Inflammatory macrophage treated with lipopolysaccharide for 4 hours (primary cell): ENCODE data around the gene MMD2.

Experiments
- DNase-seq: peaks from one replicate; pipeline ENCODE4 v3.0.0-alpha.2; 2020

Gene MMD2

DNA sequence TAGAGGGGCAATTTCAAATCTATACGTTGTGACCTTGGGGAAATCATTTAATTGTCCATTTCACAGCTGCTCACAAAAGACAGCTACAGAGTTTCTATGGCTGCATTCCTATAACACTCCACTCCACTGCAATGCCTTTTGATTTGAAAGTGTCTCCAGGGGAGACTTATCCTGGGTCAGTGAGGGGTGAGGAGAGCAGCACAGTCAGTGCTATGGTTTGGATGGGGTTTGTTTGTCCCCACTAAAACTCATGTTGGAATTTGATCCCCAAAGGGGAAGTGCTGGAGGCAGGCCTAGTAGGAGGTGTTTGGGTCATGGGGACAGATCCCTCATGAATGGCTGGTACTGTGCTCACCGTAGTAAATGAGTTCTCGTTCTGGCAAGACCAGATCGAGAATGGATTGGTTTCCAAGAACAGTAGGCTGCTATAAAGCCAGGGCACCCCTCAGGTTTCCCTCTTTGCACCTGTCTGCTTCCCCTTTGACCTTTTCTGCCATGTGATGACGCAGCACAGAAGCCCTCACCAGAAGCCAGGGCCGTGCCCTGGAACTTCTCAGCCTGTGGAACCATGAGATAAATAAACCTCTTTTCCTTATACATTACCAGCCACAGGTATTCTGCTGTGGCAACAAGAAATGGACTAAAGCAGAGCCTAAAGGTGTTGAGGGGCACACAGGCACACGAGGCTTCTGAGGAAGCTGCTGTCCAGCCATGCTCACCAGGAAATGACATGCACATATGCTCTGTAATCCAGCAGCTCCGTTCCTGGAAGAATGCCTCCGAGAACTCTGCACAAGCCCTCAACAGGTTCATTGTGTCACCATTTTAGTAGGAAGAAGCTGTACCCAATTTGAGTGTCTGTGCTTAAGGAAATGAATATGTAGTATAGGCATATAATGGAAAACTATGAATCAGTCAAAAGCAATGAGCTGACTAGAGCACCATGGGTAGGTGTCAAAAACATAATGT is 92.2 kb downstream of the MMD2 start:
- DNase-seq = no peak

DNA sequence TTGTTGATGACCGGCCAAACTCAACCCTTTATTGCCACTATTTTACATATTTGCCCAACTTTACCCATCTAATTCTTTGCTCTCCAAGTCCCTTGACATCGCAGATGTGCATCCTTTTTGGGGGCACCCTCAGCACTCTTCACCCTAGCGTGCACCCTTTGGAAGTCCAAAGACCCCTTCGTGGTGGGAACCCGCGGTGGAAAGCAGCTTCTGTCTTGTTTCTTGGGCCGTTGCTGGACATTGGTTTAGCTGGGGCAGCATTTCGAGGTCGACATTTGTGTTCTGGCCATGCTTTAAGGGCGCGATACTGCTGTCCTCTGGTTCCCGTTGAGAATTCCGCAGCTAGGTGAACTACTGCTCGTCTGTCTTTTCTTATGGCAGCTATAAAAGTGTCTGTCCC is 96.8 kb downstream of the MMD2 start:
- DNase-seq = no peak

DNA sequence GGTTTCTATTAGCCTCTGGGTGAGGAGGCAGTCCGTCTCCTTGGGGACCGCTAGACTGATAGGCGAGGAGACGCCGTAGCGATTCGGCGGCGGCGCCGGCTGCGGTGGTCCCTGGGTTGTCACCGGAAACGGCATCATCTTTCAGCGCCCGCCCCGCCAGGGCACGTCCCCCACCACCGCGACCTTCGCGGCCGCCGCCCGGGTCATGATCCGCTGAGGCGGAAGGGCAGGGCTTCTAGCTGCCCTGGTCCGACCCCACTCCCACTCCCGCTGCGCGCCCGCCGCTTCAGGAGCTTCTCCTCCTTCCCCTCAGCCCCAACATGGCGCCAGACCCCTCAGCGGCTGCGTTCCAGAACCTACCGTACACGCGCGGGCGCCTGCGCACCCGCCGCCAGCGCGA is 97.3 kb downstream of the MMD2 start, which contains the start of gene PAPOLB:
PAPOLB (minus strand) TSS at position 358 of the 400 bp plus-strand sequence; CDS start at position 138, 220 bp downstream.
- DNase-seq = no peak

DNA sequence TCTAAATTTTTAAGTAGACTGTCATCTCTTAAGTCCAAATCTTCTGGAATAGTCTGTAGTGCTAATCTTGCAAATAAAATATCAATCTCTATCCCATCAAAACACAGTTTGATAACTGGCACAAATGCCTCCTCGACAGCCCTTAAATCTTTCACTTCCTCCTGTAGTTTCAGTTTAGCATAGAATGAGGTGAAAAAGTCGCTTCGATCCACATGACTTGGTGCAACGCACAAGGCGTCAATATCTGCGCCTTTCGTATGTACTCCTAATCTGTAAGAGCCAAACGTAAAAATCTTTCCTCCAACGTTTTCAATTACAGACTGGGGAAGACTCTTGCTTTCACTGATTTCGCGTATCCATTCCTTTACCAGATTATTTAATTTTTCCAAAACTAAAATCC is 97.8 kb downstream of the MMD2 start:
- DNase-seq = no peak

DNA sequence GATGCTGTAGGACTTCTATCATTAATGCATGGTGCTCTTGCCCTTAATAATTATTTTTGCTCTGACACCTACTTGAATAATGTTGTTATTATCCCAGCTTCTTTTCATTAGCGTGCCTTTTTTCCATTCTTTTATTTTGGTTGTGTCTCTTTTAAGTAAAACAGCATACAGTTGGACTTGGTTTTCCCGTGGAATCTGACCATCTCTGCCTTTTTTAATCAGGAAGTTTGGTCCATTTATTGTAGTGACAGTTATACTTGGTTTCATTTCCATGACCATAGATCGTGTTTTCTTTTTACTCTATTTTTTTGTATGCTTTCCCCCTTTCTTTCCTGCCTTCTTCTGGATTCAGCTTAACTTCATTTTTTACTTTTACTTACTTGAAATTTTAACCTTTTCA is 101.8 kb downstream of the MMD2 start:
- no peak for DNase-seq

DNA sequence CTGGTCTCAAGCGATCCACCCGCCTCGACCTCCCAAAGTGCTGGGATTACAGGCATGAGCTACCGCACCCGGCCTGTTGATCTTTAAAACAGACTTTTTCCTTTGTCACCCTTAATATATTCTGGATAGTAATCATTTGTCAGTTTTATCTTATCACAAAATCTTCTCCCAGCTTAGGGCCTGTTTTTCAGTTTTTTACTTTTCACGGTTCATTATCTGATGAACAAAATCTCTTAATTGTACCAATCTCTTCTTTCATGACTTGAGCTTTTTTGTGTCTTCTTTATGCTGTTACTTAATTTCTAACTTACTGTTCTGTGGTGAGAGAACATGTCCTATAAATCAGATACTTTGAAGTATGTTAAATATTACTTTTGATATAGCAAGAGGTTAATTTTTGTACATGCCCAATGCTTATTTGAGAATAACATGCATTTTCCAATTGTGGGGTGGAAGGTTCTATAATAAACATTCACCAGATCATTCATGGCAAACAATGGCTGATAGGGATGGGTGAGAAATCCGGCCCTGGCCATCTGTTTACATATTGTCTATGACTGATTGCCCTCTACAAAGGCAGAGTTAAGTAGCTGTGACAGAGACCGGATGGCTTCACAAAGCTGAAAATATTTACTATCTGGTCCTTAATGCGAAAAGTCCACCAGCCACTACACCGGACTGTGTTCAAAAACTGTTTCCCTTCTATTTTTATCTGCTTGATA is 102.5 kb downstream of the MMD2 start:
- no peak for DNase-seq
